ENCODE results near the gene PNN. TPM values are rescaled to one million over a fixed set of nuclear protein-coding genes. Genes with fewer than 3 reads are reported as not detected.

Gene PNN
- total and polyA plus RNA-seq, 2 of the 8 experiments (the other 6 are each of a cell fraction or from before 2014, with no cell fraction given): 27.5 to 121 TPM

DNA sequence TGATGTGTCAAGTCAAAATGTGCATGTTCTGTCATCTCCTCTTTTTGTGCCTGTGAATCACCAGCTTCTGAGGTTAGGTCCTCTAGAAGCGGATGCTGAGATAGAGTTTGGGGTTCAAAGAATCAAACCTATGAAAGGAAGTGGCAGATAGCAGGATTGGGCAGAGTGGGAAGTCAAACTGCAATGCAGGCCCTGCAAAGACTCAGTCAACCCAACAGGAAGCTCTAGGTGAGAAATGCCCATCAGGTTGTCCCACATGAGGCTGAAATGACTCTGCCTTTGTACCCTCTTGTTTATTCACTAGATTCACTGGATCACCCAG lies 54.1 kb downstream of the PNN start:
- no peak overlapping the region for H3K23ac ChIP-seq (ENCODE audit: insufficient read length)
- no peaks in the 10 kb centered on the region for H4K20me1 ChIP-seq (replicated peaks in 1 of 2; ENCODE audit: control insufficient read depth in 1 of 2, insufficient read depth in 2 of 2, low read length in 2 of 2)
- no peaks in the 10 kb centered on the region for H3K79me2 ChIP-seq (ENCODE audit: control insufficient read depth in 1 of 2, insufficient read depth in 2 of 2, low read length in 2 of 2)
- H3K23me2 ChIP-seq (ENCODE audit: low read depth, low read length): no peaks in the 10 kb centered on the region
- no peaks in the 10 kb centered on the region for H3K36me3 ChIP-seq (ENCODE audit: control insufficient read depth in 2 of 4, insufficient read depth in 4 of 4, low read length in 3 of 4)
- ChIA-PET CTCF (ENCODE audit: partially characterized antibody) (interaction anchor here (0.9 to 1.2 kb wide), 3 partner anchors 141 to 189 kb away, joined by 3 to 12 read pairs (median 3); no protein-coding TSS in a partner anchor), POLR2A (ENCODE audit: partially characterized antibody) (interaction anchor here (0.9 to 1.2 kb wide), 2 partner anchors 44 to 143 kb away, joined by 3 read pairs; no protein-coding TSS in a partner anchor)
- H2BK20ac ChIP-seq (ENCODE audit: low read length): no peak overlapping the region
- no peaks in the 10 kb centered on the region for H3K79me1 ChIP-seq (ENCODE audit: low read depth, low read length)
- 94% methylated on average over 1 of the region's 1 CpG; no CpG with 5 or more reads in 1 of the 2 experiments for WGBS, 2 experiments (ENCODE audit: extremely low coverage in 1 of 2, insufficient coverage in 1 of 2, insufficient read length in 1 of 2, insufficient replicate concordance in 2 of 2, low coverage in 1 of 2, low lambda C conversion rate in 2 of 2, missing lambda C conversion rate in 1 of 2)
- no peak overlapping the region for H2BK15ac ChIP-seq (ENCODE audit: low read length)
- H2AK5ac ChIP-seq (ENCODE audit: low read depth, low read length): no peak overlapping the region
- H3K9ac ChIP-seq (replicated peaks in 1 of 4; ENCODE audit: extremely low read depth in 1 of 4, low read depth in 3 of 4, low read length in 3 of 4): no peak overlapping the region
- no peak overlapping the region for H4K8ac ChIP-seq (ENCODE audit: extremely low read depth, insufficient read depth, low read length)
- H3K14ac ChIP-seq (ENCODE audit: insufficient read length): no peak overlapping the region
- no peak overlapping the region for H2BK12ac ChIP-seq (ENCODE audit: low read depth, low read length)
- H2AFZ ChIP-seq (ENCODE audit: low read length): no peak overlapping the region
- no peaks in the 10 kb centered on the region for H3K9me3 ChIP-seq (ENCODE audit: insufficient read depth in 2 of 2, low read depth in 1 of 2, low read length in 1 of 2)
- H2BK120ac ChIP-seq (replicated peaks; ENCODE audit: low read depth, low read length): no peak overlapping the region
- H3K4me3 ChIP-seq (ENCODE audit: extremely low read depth in 1 of 4, insufficient read depth in 2 of 4, low read depth in 3 of 4, low read length in 4 of 4): no peak overlapping the region
- H3K4me1 ChIP-seq (replicated peaks in 1 of 4; ENCODE audit: control insufficient read depth in 3 of 4, insufficient read depth in 4 of 4, low read length in 3 of 4): no peaks in the 10 kb centered on the region
- no peak overlapping the region for H3K4me2 ChIP-seq (ENCODE audit: insufficient read depth in 1 of 2, low read depth in 2 of 2, low read length in 2 of 2)
- no peak for TF ChIP-seq NRF1 (IDR thresholded peaks at IDR 0.05; ENCODE audit: low read depth, low read length)
- TF ChIP-seq MAFK (IDR thresholded peaks at IDR 0.05; ENCODE audit: low read depth, low read length): no peak
- TF ChIP-seq RAD21 (IDR thresholded peaks at IDR 0.05 in 1 of 2, conservative IDR thresholded peaks at IDR 0.05 in 1 of 2; ENCODE audit: low read depth in 2 of 2, low read length in 2 of 2): no peak
- no peak for TF ChIP-seq SIX5 (IDR thresholded peaks at IDR 0.05; ENCODE audit: low read depth, low read length)
- no peak for TF ChIP-seq POLR2A (IDR thresholded peaks at IDR 0.05; ENCODE audit: control extremely low read depth in 1 of 2, low read depth in 2 of 2, low read length in 2 of 2)
- TF ChIP-seq, protein P1, sequence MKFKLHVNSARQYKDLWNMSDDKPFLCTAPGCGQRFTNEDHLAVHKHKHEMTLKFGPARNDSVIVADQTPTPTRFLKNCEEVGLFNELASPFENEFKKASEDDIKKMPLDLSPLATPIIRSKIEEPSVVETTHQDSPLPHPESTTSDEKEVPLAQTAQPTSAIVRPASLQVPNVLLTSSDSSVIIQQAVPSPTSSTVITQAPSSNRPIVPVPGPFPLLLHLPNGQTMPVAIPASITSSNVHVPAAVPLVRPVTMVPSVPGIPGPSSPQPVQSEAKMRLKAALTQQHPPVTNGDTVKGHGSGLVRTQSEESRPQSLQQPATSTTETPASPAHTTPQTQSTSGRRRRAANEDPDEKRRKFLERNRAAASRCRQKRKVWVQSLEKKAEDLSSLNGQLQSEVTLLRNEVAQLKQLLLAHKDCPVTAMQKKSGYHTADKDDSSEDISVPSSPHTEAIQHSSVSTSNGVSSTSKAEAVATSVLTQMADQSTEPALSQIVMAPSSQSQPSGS (IDR thresholded peaks at IDR 0.05; ENCODE audit: low read length): no peak
- no peak for TF ChIP-seq SIRT6 (IDR thresholded peaks at IDR 0.05; ENCODE audit: low read length)
- TF ChIP-seq SIN3A (conservative IDR thresholded peaks at IDR 0.05 in 1 of 2, IDR thresholded peaks at IDR 0.05 in 1 of 2; ENCODE audit: low read depth in 1 of 2, low read length in 2 of 2): no peak
- no peak for TF ChIP-seq CBX5 (IDR thresholded peaks at IDR 0.05; ENCODE audit: low read depth, low read length)
- TF ChIP-seq RBBP5 (IDR thresholded peaks at IDR 0.05; ENCODE audit: borderline replicate concordance, low read depth, low read length): no peak
- TF ChIP-seq RFX5 (IDR thresholded peaks at IDR 0.05; ENCODE audit: borderline replicate concordance, low read depth, low read length): no peak
- no peak for TF ChIP-seq FOSL1 (IDR thresholded peaks at IDR 0.05; ENCODE audit: insufficient read depth, low read depth, low read length)
- H3K27me3 ChIP-seq (replicated peaks in 1 of 4; ENCODE audit: control insufficient read depth in 3 of 4, extremely low read depth in 1 of 4, insufficient read depth in 3 of 4, low read length in 3 of 4): no peaks in the 10 kb centered on the region
- H2BK5ac ChIP-seq (ENCODE audit: low read depth, low read length): no peak overlapping the region
- no peak overlapping the region for H4K5ac ChIP-seq (ENCODE audit: insufficient read length, low read depth, low read length)
- H3K18ac ChIP-seq (ENCODE audit: extremely low read depth, low read length): no peak overlapping the region
- H3K4ac ChIP-seq (replicated peaks; ENCODE audit: insufficient read length, low read depth, low read length): no peak overlapping the region
- H3K56ac ChIP-seq (replicated peaks; ENCODE audit: insufficient read length, low read depth, low read length): no peak overlapping the region
- H3K27ac ChIP-seq (ENCODE audit: low read depth, low read length): no peak overlapping the region
- DNase-seq (ENCODE audit: low read depth in 1 of 2, low spot score in 2 of 2) (no peak), FAIRE-seq (no peak)
- no peak overlapping the region for H4K91ac ChIP-seq (replicated peaks; ENCODE audit: insufficient read length, low read length)
